Loucy (cell line): Measurements from ENCODE around the gene MCC.
A peak's percentile ranks its signal among the peaks of the same experiment; 100 is the strongest.

ENCODE experiments used
- H2AFZ ChIP-seq: fragments of 200-600 bp; sonication (generic); 2 replicates; pipeline ENCODE4 v1.6.0; 2016; ENCODE audit warnings: antibody characterized with exemption, mild to moderate bottlenecking, low read length, moderate library complexity
- H3F3A ChIP-seq: fragments of 200-600 bp; 2 replicates; pipeline ENCODE4 v1.6.0; 2016; ENCODE audit warnings: antibody characterized with exemption, low read depth, mild to moderate bottlenecking
- H3K27me3 ChIP-seq: fragments of 200-600 bp; sonication (generic); 2 replicates; pipeline ENCODE4 v1.6.1; 2014; ENCODE audit warnings: low read length, mild to moderate bottlenecking; ENCODE audit not compliant: insufficient read depth, poor library complexity, severe bottlenecking
- H3K36me3 ChIP-seq: fragments of 200-600 bp; sonication (generic); 2 replicates; pipeline ENCODE4 v1.6.1; 2016; ENCODE audit warnings: low read length; ENCODE audit not compliant: insufficient read depth
- H3K4me1 ChIP-seq: fragments of 200-600 bp; sonication (generic); 2 replicates; pipeline ENCODE4 v1.5.1; 2014; ENCODE audit warnings: low read length, mild to moderate bottlenecking; ENCODE audit not compliant: insufficient read depth, poor library complexity, severe bottlenecking
- H3K4me2 ChIP-seq: fragments of 200-600 bp; sonication (generic); 2 replicates; pipeline ENCODE4 v1.6.0; 2014; ENCODE audit warnings: antibody characterized with exemption, low read length, low read depth, mild to moderate bottlenecking; ENCODE audit not compliant: poor library complexity, severe bottlenecking
- H3K4me3 ChIP-seq: fragments of 200-600 bp; sonication (generic); 2 replicates; pipeline ENCODE4 v1.5.1; 2014; ENCODE audit warnings: low read length, mild to moderate bottlenecking, mixed read lengths; ENCODE audit not compliant: poor library complexity, severe bottlenecking
- H3K79me2 ChIP-seq: fragments of 200-600 bp; sonication (generic); 2 replicates; pipeline ENCODE4 v1.6.1; 2014; ENCODE audit warnings: low read length; ENCODE audit not compliant: insufficient read depth
- H3K9ac ChIP-seq: fragments of 200-600 bp; sonication (generic); 2 replicates; pipeline ENCODE4 v1.6.0; 2014; ENCODE audit warnings: mild to moderate bottlenecking, low read depth, low read length, moderate library complexity; ENCODE audit not compliant: poor library complexity, severe bottlenecking
- H3K9me2 ChIP-seq: fragments of 200-600 bp; sonication (generic); replicated peaks from 2 replicates; pipeline ENCODE4 v1.6.1; 2016; ENCODE audit warnings: low read depth, low read length, mixed read lengths
- H3K9me3 ChIP-seq: fragments of 200-600 bp; sonication (generic); 2 replicates; pipeline ENCODE4 v1.6.1; 2014; ENCODE audit warnings: mild to moderate bottlenecking, antibody characterized with exemption, low read length, low read depth; ENCODE audit not compliant: insufficient read depth
- H4K20me1 ChIP-seq: fragments of 200-600 bp; sonication (generic); 2 replicates; pipeline ENCODE4 v1.6.0; 2014; ENCODE audit warnings: antibody characterized with exemption, low read length, mild to moderate bottlenecking; ENCODE audit not compliant: insufficient read depth, poor library complexity, severe bottlenecking
- CTCF ChIP-seq: fragments of 200-600 bp; sonication (generic); conservative IDR thresholded peaks from 2 replicates; pipeline ENCODE4 v1.5.1; 2014; ENCODE audit warnings: mild to moderate bottlenecking, antibody characterized with exemption, low read length
- EZH2phosphoT487 ChIP-seq: fragments of 200-600 bp; IDR thresholded peaks from 2 replicates; pipeline ENCODE4 v1.6.1; 2018; ENCODE audit warnings: antibody characterized with exemption, mild to moderate bottlenecking, moderate library complexity, borderline replicate concordance

The MCC gene

GRCh38 chr5:113336975-113337374 lies 151.3 kb downstream of the MCC start:
- Histone ChIP-seq H3K4me2 (no peak overlapping the region), H3F3A (no peaks in the 10 kb centered on the region), H3K4me3 (no peak overlapping the region), H2AFZ (no peak overlapping the region), H4K20me1 (no peaks in the 10 kb centered on the region), H3K4me1 (no peaks in the 10 kb centered on the region), H3K9ac (no peak overlapping the region), H3K36me3 (no peaks in the 10 kb centered on the region), H3K27me3 (no peaks in the 10 kb centered on the region), H3K9me3 (no peaks in the 10 kb centered on the region), H3K9me2 (no peaks in the 10 kb centered on the region), H3K79me2 (no peaks in the 10 kb centered on the region)
- no peak for TF ChIP-seq EZH2phosphoT487
- TF ChIP-seq CTCF, result peak; percentile 70

GRCh38 chr5:113333411-113333810 lies 154.8 kb downstream of the MCC start:
- no peaks in the 10 kb centered on the region for H3F3A ChIP-seq
- H4K20me1 ChIP-seq, result no peaks in the 10 kb centered on the region
- TF ChIP-seq EZH2phosphoT487 (no peak), CTCF (no peak)
- H3K27me3 ChIP-seq, result no peaks in the 10 kb centered on the region
- H3K9me3 ChIP-seq, result no peaks in the 10 kb centered on the region
- no peaks in the 10 kb centered on the region for H3K79me2 ChIP-seq
- no peak overlapping the region for H2AFZ ChIP-seq
- no peak overlapping the region for H3K9ac ChIP-seq
- H3K4me1 ChIP-seq, result peaks cover 13% of the 10 kb centered on the region
- H3K9me2 ChIP-seq, result no peaks in the 10 kb centered on the region
- no peaks in the 10 kb centered on the region for H3K36me3 ChIP-seq
- no peak overlapping the region for H3K4me3 ChIP-seq
- no peak overlapping the region for H3K4me2 ChIP-seq

GRCh38 chr5:113331209-113331551 lies 157.1 kb downstream of the MCC start:
- no peak overlapping the region for H2AFZ ChIP-seq
- H3K9me2 ChIP-seq, result no peaks in the 10 kb centered on the region
- H3K36me3 ChIP-seq, result no peaks in the 10 kb centered on the region
- H3K27me3 ChIP-seq, result no peaks in the 10 kb centered on the region
- no peaks in the 10 kb centered on the region for H3F3A ChIP-seq
- no peaks in the 10 kb centered on the region for H3K79me2 ChIP-seq
- H3K4me3 ChIP-seq, result no peak overlapping the region
- no peaks in the 10 kb centered on the region for H3K9me3 ChIP-seq
- TF ChIP-seq EZH2phosphoT487, result no peak
- no peak for TF ChIP-seq CTCF
- no peak overlapping the region for H3K9ac ChIP-seq
- peaks cover 13% of the 10 kb centered on the region for H3K4me1 ChIP-seq
- no peaks in the 10 kb centered on the region for H4K20me1 ChIP-seq
- peak overlapping the region; percentile 48 for H3K4me2 ChIP-seq
